ENCODE results near the gene COX6B1.

Gene COX6B1

GRCh38 chr19:35623327-35624010 lies 24.7 kb upstream of the COX6B1 start:
- 97% methylated on average over 2 of the region's 6 CpGs for WGBS
- no peak overlapping the region for H3K14ac ChIP-seq (ENCODE audit: low read length in 2 of 2)
- H2BK12ac ChIP-seq (ENCODE audit: low read length in 2 of 2): no peak overlapping the region

GRCh38 chr19:35628264-35628564 lies 19.9 kb upstream of the COX6B1 start:
- Histone ChIP-seq H2BK120ac (ENCODE audit: low read depth, low read length) (no peak overlapping the region), H3K14ac (ENCODE audit: low read length in 2 of 2) (peak overlapping the region in 1 of 2 experiments; percentile 20), H2BK5ac (ENCODE audit: low read depth, low read length, poor library complexity, severe bottlenecking) (peak overlapping the region; percentile 24), H3K4me1 (ENCODE audit: control insufficient read depth, insufficient read depth, low read depth, low read length) (peaks cover 7% of the 10 kb centered on the region), H3K4me3 (ENCODE audit: insufficient read depth in 1 of 2, low read depth in 1 of 2, low read length in 2 of 2) (peak overlapping the region; percentile 66 to 99), H3K4ac (ENCODE audit: low read depth in 1 of 2, low read length in 2 of 2) (peak overlapping the region; percentile 67 to 85), H3K9ac (ENCODE audit: low read length) (peak overlapping the region; percentile 100), H3K23ac (ENCODE audit: low read length in 2 of 2) (no peak overlapping the region), H3K9me3 (ENCODE audit: control insufficient read depth, low read length) (no peaks in the 10 kb centered on the region), H3K27ac (ENCODE audit: low read length, poor library complexity, severe bottlenecking) (peak overlapping the region; percentile 79), H2BK15ac (ENCODE audit: low read depth, poor library complexity, severe bottlenecking) (no peak overlapping the region), H3K27me3 (ENCODE audit: control insufficient read depth in 1 of 2, insufficient read depth in 1 of 2, low read length in 2 of 2) (no peaks in the 10 kb centered on the region), H3K79me1 (replicated peaks; ENCODE audit: low read length, poor library complexity, severe bottlenecking) (peaks cover 31% of the 10 kb centered on the region), H4K91ac (ENCODE audit: low read length) (peak overlapping the region; percentile 44), H3K36me3 (ENCODE audit: control insufficient read depth in 1 of 2, insufficient read depth in 2 of 2, low read depth in 1 of 2, low read length in 2 of 2) (peaks cover 24 to 31% of the 10 kb centered on the region in 2 experiments), H4K8ac (ENCODE audit: low read length) (peak overlapping the region; percentile 92), H2BK12ac (ENCODE audit: low read length in 2 of 2) (no peak overlapping the region), H2AK5ac (ENCODE audit: low read length, severe bottlenecking) (peak overlapping the region; percentile 55), H3K4me2 (ENCODE audit: low read length, poor library complexity, severe bottlenecking) (peak overlapping the region; percentile 93), H2AFZ (ENCODE audit: low read depth, low read length) (peak overlapping the region; percentile 69), H3K18ac (ENCODE audit: low read depth in 1 of 2, low read length in 2 of 2) (peak overlapping the region; percentile 47 to 71)
- no peak for DNase-seq
- 27% methylated on average over 8 of the region's 9 CpGs for WGBS

More at GRCh38 chr19:35623327-35624010, 24.7 kb upstream of the COX6B1 start:
- no peaks in the 10 kb centered on the region for H3K4me1 ChIP-seq (ENCODE audit: control insufficient read depth, insufficient read depth, low read depth, low read length)
- no peak overlapping the region for H3K4me2 ChIP-seq (ENCODE audit: low read length, poor library complexity, severe bottlenecking)
- H3K9me3 ChIP-seq (ENCODE audit: control insufficient read depth, low read length): no peaks in the 10 kb centered on the region
- H3K79me1 ChIP-seq (replicated peaks; ENCODE audit: low read length, poor library complexity, severe bottlenecking): peaks cover 2% of the 10 kb centered on the region
- H2BK5ac ChIP-seq (ENCODE audit: low read depth, low read length, poor library complexity, severe bottlenecking): no peak overlapping the region
- H3K23ac ChIP-seq (ENCODE audit: low read length in 2 of 2): no peak overlapping the region
- peaks cover 7 to 20% of the 10 kb centered on the region in 2 experiments for H3K36me3 ChIP-seq (ENCODE audit: control insufficient read depth in 1 of 2, insufficient read depth in 2 of 2, low read depth in 1 of 2, low read length in 2 of 2)
- no peak overlapping the region for H2AFZ ChIP-seq (ENCODE audit: low read depth, low read length)
- no peak overlapping the region for H4K8ac ChIP-seq (ENCODE audit: low read length)
- H3K9ac ChIP-seq (ENCODE audit: low read length): no peak overlapping the region
- no peaks in the 10 kb centered on the region for H3K27me3 ChIP-seq (ENCODE audit: control insufficient read depth in 1 of 2, insufficient read depth in 1 of 2, low read length in 2 of 2)
- H3K27ac ChIP-seq (ENCODE audit: low read length, poor library complexity, severe bottlenecking): no peak overlapping the region
- H4K91ac ChIP-seq (ENCODE audit: low read length): no peak overlapping the region
- H2BK120ac ChIP-seq (ENCODE audit: low read depth, low read length): no peak overlapping the region
- no peak overlapping the region for H2BK15ac ChIP-seq (ENCODE audit: low read depth, poor library complexity, severe bottlenecking)
- no peak overlapping the region for H3K4ac ChIP-seq (ENCODE audit: low read depth in 1 of 2, low read length in 2 of 2)
- H3K4me3 ChIP-seq (ENCODE audit: insufficient read depth in 1 of 2, low read depth in 1 of 2, low read length in 2 of 2): no peak overlapping the region
- no peak overlapping the region for H2AK5ac ChIP-seq (ENCODE audit: low read length, severe bottlenecking)
- no peak for DNase-seq
- H3K18ac ChIP-seq (ENCODE audit: low read depth in 1 of 2, low read length in 2 of 2): no peak overlapping the region

- no peak within 1 kb of the TSS for H3K23ac ChIP-seq (ENCODE audit: low read length in 2 of 2)
- H2BK15ac ChIP-seq (ENCODE audit: low read depth, poor library complexity, severe bottlenecking): peak within 1 kb of the TSS; percentile 53
- H3K27me3 ChIP-seq (ENCODE audit: control insufficient read depth in 1 of 2, insufficient read depth in 1 of 2, low read length in 2 of 2): no peaks in the 10 kb centered on the region
- H2BK120ac ChIP-seq (ENCODE audit: low read depth, low read length): no peak within 1 kb of the TSS
- H3K14ac ChIP-seq (ENCODE audit: low read length in 2 of 2): peak within 1 kb of the TSS in 1 of 2 experiments; percentile 20
- peak; percentile 99 for DNase-seq
- H3K18ac ChIP-seq (ENCODE audit: low read depth in 1 of 2, low read length in 2 of 2): peak within 1 kb of the TSS; percentile 57 to 71
- H3K36me3 ChIP-seq (ENCODE audit: control insufficient read depth in 1 of 2, insufficient read depth in 2 of 2, low read depth in 1 of 2, low read length in 2 of 2): peaks cover 30 to 35% of the 10 kb centered on the region in 2 experiments
- H3K4me3 ChIP-seq (ENCODE audit: insufficient read depth in 1 of 2, low read depth in 1 of 2, low read length in 2 of 2): peak within 1 kb of the TSS; percentile 95 to 99
- under 1% methylated on average over 56 of the region's 56 CpGs for WGBS
- peak within 1 kb of the TSS; percentile 79 for H3K27ac ChIP-seq (ENCODE audit: low read length, poor library complexity, severe bottlenecking)
- peak within 1 kb of the TSS; percentile 93 for H3K4me2 ChIP-seq (ENCODE audit: low read length, poor library complexity, severe bottlenecking)
- H4K8ac ChIP-seq (ENCODE audit: low read length): peak within 1 kb of the TSS; percentile 92
- peaks cover 36% of the 10 kb centered on the region for H3K79me1 ChIP-seq (replicated peaks; ENCODE audit: low read length, poor library complexity, severe bottlenecking)
- H2BK5ac ChIP-seq (ENCODE audit: low read depth, low read length, poor library complexity, severe bottlenecking): peak within 1 kb of the TSS; percentile 24
- peak within 1 kb of the TSS; percentile 44 for H4K91ac ChIP-seq (ENCODE audit: low read length)
- no peak within 1 kb of the TSS for H2BK12ac ChIP-seq (ENCODE audit: low read length in 2 of 2)
- H2AK5ac ChIP-seq (ENCODE audit: low read length, severe bottlenecking): peak within 1 kb of the TSS; percentile 55
- H2AFZ ChIP-seq (ENCODE audit: low read depth, low read length): peak within 1 kb of the TSS; percentile 69
- peak within 1 kb of the TSS; percentile 100 for H3K9ac ChIP-seq (ENCODE audit: low read length)
- no peaks in the 10 kb centered on the region for H3K9me3 ChIP-seq (ENCODE audit: control insufficient read depth, low read length)
- peak within 1 kb of the TSS; percentile 67 to 85 for H3K4ac ChIP-seq (ENCODE audit: low read depth in 1 of 2, low read length in 2 of 2)
- peaks cover 7% of the 10 kb centered on the region for H3K4me1 ChIP-seq (ENCODE audit: control insufficient read depth, insufficient read depth, low read depth, low read length)
Observed at GRCh38 chr19:35628565-35629331, 19.4 kb upstream of the COX6B1 start, which contains the start of gene RBM42. Gene RBM42 (plus strand): TSS chr19:35629036. CDS start chr19:35629154, 118 bp downstream.

GRCh38 chr19:35629332-35629633 lies 18.8 kb upstream of the COX6B1 start:
- 14% methylated on average over 15 of the region's 15 CpGs for WGBS
- H3K36me3 ChIP-seq (ENCODE audit: control insufficient read depth in 1 of 2, insufficient read depth in 2 of 2, low read depth in 1 of 2, low read length in 2 of 2): peaks cover 35 to 40% of the 10 kb centered on the region in 2 experiments
- H3K18ac ChIP-seq (ENCODE audit: low read depth in 1 of 2, low read length in 2 of 2): peak overlapping the region in 1 of 2 experiments; percentile 57
- H3K9ac ChIP-seq (ENCODE audit: low read length): peak overlapping the region; percentile 100
- H2BK15ac ChIP-seq (ENCODE audit: low read depth, poor library complexity, severe bottlenecking): no peak overlapping the region
- no peak overlapping the region for H3K27ac ChIP-seq (ENCODE audit: low read length, poor library complexity, severe bottlenecking)
- H3K23ac ChIP-seq (ENCODE audit: low read length in 2 of 2): no peak overlapping the region
- H3K79me1 ChIP-seq (replicated peaks; ENCODE audit: low read length, poor library complexity, severe bottlenecking): peaks cover 41% of the 10 kb centered on the region
- no peak overlapping the region for H2AK5ac ChIP-seq (ENCODE audit: low read length, severe bottlenecking)
- no peak overlapping the region for H2BK12ac ChIP-seq (ENCODE audit: low read length in 2 of 2)
- H3K4me1 ChIP-seq (ENCODE audit: control insufficient read depth, insufficient read depth, low read depth, low read length): peaks cover 8% of the 10 kb centered on the region
- peak overlapping the region; percentile 80 for H3K4me2 ChIP-seq (ENCODE audit: low read length, poor library complexity, severe bottlenecking)
- DNase-seq: no peak
- H3K27me3 ChIP-seq (ENCODE audit: control insufficient read depth in 1 of 2, insufficient read depth in 1 of 2, low read length in 2 of 2): no peaks in the 10 kb centered on the region
- peak overlapping the region; percentile 44 for H4K91ac ChIP-seq (ENCODE audit: low read length)
- H2AFZ ChIP-seq (ENCODE audit: low read depth, low read length): no peak overlapping the region
- H4K8ac ChIP-seq (ENCODE audit: low read length): peak overlapping the region; percentile 55
- no peaks in the 10 kb centered on the region for H3K9me3 ChIP-seq (ENCODE audit: control insufficient read depth, low read length)
- no peak overlapping the region for H3K14ac ChIP-seq (ENCODE audit: low read length in 2 of 2)
- H2BK5ac ChIP-seq (ENCODE audit: low read depth, low read length, poor library complexity, severe bottlenecking): no peak overlapping the region
- peak overlapping the region; percentile 95 to 99 for H3K4me3 ChIP-seq (ENCODE audit: insufficient read depth in 1 of 2, low read depth in 1 of 2, low read length in 2 of 2)
- no peak overlapping the region for H2BK120ac ChIP-seq (ENCODE audit: low read depth, low read length)
- peak overlapping the region in 1 of 2 experiments; percentile 29 for H3K4ac ChIP-seq (ENCODE audit: low read depth in 1 of 2, low read length in 2 of 2)

Measured in mesenchymal stem cell (in vitro differentiated cells and primary cell).